AG04450 (cell line): ENCODE data around the gene PLAGL2. TPM values are rescaled to one million over a fixed set of nuclear protein-coding genes. Genes with fewer than 3 reads are reported as not detected.

Experiments
- CTCF ChIA-PET: fragments of 300-600, 350-600 bp; formaldehyde crosslinking; extraction: SDS; loops from one replicate; lab custom pipeline; 2022; ENCODE audit warnings: antibody characterized with exemption, inconsistent platforms; lab: Charles Lee
- POLR2A ChIA-PET: fragments of 350-600 bp; formaldehyde crosslinking; extraction: SDS; loops from one replicate; lab custom pipeline; 2021; ENCODE audit warnings: antibody characterized with exemption, inconsistent platforms; lab: Yijun Ruan, JAX
- DNase-seq: peaks from one replicate; pipeline ENCODE4 v3.0.0-alpha.2; 2011; ENCODE audit warnings: low read depth, low spot score
- H3K27ac ChIP-seq: one replicate; pipeline ENCODE4 v1.5.1; 2012; ENCODE audit warnings: low read depth, low read length, control low read depth
- H3K27me3 ChIP-seq: one replicate; pipeline ENCODE4 v1.6.0; 2012; ENCODE audit warnings: low read length; ENCODE audit not compliant: control insufficient read depth, insufficient read depth
- H3K4me3 ChIP-seq: 2 replicates; pipeline ENCODE4 v1.5.1; 2011; ENCODE audit warnings: mild to moderate bottlenecking, low read depth, low read length, control low read depth
- H3K9me3 ChIP-seq: 2 replicates; pipeline ENCODE4 v1.5.1; 2012; ENCODE audit warnings: low read length; ENCODE audit not compliant: control insufficient read depth, insufficient read depth
- polyA minus RNA-seq: library from RNA; depleted of rRNA, polyadenylated mRNA; stranded (reverse); fragments of >200 nt; gene quantifications from 2 replicates; pipeline ENCODE4 v1.2.3, GENCODE V29; 2011; rRNA and poly(A)+ RNA removed
- polyA plus RNA-seq: library from polyadenylated mRNA; depleted of rRNA; stranded (reverse); fragments of >200 nt; gene quantifications from 2 replicates; pipeline ENCODE4 v1.2.3, GENCODE V29; 2011; rRNA removed
- TF ChIP-seq, protein P1 (sequence below): IDR thresholded peaks from 2 replicates; pipeline ENCODE4 v1.5.1; 2011; ENCODE audit warnings: low read depth, low read length, control low read depth, inconsistent platforms

Gene PLAGL2, protein sequence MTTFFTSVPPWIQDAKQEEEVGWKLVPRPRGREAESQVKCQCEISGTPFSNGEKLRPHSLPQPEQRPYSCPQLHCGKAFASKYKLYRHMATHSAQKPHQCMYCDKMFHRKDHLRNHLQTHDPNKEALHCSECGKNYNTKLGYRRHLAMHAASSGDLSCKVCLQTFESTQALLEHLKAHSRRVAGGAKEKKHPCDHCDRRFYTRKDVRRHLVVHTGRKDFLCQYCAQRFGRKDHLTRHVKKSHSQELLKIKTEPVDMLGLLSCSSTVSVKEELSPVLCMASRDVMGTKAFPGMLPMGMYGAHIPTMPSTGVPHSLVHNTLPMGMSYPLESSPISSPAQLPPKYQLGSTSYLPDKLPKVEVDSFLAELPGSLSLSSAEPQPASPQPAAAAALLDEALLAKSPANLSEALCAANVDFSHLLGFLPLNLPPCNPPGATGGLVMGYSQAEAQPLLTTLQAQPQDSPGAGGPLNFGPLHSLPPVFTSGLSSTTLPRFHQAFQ
- polyA plus RNA-seq (5.9 and 8.9 TPM in 2 replicates), polyA minus RNA-seq (10.1 and 12.8 TPM in 2 replicates)

DNA sequence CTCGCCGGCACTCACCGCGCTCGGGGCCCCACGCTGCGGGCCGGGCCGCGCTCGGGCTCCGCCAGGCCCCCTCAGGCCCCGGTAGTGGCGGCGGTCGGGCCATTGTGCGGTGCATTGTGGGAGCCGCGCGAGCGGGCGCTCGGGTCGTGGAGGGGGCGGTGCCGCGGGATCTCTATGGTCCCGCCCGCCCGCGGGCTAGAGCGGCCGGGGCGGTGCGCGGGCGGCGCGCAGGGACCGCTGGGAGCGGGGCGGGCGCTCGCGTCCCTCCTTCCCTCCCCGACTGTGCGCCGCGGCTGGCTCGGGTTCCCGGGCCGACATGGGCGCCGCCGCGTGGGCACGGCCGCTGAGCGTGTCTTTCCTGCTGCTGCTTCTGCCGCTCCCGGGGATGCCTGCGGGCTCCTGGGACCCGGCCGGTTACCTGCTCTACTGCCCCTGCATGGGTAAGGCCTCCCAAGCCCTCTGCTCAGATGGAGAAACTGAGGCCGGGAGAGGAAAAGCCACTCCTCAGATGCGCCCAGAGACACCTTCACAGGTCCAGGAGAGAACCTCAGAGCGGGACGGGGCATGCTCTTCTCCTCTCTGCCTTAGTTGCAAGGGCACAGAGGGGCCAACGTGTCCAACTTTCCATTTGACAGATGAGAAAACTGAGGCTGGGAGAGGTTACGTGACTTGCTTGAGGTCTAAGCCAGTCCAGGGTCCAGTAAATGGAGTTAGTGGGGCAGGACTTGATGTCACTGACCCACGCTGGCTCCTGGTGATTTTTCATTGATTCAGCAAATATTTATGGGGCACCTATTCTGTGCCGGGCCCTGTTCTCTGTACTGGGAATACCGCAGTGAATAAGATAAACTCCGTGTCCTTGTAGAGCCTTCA lies at the start of gene PLAGL2, which contains the start of gene POFUT1:
PLAGL2 (minus strand) TSS at position 118 of the 873 bp plus-strand sequence. CDS start 5,565 bp downstream, outside the sequence.
POFUT1 (plus strand) TSS at position 255 of the 873 bp plus-strand sequence; CDS start at position 317, 62 bp downstream.
- Histone ChIP-seq H3K4me3 (peak within 1 kb of the TSS; percentile 100), H3K27ac (peak within 1 kb of the TSS; percentile 39), H3K27me3 (no peaks in the 10 kb centered on the region), H3K9me3 (no peaks in the 10 kb centered on the region)
- CTCF ChIA-PET, result interaction anchor here (0.6 kb wide), 1 partner anchor 167 kb away, joined by 3 read pairs; no protein-coding TSS in a partner anchor
- POLR2A ChIA-PET, result no interaction called here
- TF ChIP-seq, protein P1, sequence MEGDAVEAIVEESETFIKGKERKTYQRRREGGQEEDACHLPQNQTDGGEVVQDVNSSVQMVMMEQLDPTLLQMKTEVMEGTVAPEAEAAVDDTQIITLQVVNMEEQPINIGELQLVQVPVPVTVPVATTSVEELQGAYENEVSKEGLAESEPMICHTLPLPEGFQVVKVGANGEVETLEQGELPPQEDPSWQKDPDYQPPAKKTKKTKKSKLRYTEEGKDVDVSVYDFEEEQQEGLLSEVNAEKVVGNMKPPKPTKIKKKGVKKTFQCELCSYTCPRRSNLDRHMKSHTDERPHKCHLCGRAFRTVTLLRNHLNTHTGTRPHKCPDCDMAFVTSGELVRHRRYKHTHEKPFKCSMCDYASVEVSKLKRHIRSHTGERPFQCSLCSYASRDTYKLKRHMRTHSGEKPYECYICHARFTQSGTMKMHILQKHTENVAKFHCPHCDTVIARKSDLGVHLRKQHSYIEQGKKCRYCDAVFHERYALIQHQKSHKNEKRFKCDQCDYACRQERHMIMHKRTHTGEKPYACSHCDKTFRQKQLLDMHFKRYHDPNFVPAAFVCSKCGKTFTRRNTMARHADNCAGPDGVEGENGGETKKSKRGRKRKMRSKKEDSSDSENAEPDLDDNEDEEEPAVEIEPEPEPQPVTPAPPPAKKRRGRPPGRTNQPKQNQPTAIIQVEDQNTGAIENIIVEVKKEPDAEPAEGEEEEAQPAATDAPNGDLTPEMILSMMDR, result no peak
- DNase-seq, result peak; percentile 42

DNA sequence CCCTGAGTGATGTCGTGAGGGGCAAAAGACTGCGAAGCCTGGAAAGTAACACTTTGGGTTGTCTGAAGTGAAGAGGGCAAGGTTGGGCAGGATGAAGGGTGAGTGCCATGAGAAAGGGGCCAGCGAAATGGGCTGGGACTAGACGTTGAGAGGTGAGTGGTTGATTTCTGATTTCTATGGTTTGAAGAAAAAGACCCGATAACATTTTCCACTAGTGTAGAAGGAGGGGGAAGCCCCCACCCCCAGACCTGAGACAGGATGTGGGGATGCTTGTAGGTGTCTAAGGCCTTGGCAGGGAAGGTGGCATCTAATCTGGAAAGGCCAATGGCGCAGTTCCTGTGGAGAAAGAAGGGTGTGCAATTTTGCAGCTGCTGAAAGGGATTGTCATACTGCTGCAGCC lies 44.6 kb upstream of the PLAGL2 start:
- no peak for DNase-seq
- Histone ChIP-seq H3K27ac (no peak overlapping the region), H3K4me3 (no peak overlapping the region), H3K9me3 (no peaks in the 10 kb centered on the region), H3K27me3 (no peaks in the 10 kb centered on the region)
- CTCF ChIA-PET, result no interaction called here
- POLR2A ChIA-PET, result no interaction called here
- TF ChIP-seq, protein P1, result no peak

DNA sequence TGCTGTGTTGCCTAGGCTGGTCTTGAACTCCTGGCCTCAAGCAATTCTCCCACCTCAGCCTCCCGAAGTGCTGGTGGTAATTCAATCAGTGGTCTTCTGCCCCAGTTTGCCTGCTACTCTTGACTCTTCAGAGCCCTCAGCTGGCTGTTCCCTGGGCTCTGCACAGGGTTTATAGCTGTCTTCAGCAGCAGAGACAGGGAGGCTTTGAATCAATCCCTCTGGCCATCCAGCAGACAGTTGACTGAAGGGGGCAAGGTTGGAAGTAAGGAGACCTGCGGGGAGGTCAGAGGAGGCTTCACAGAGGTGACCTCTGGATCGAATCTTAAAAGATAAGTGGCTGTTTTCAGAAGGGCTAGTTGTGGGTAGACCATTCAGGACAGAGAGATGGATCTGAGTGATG lies 43.9 kb upstream of the PLAGL2 start:
- H3K27ac ChIP-seq, result no peak overlapping the region
- H3K9me3 ChIP-seq, result no peaks in the 10 kb centered on the region
- no peaks in the 10 kb centered on the region for H3K27me3 ChIP-seq
- ChIA-PET POLR2A (no interaction called here), CTCF (no interaction called here)
- TF ChIP-seq, protein P1, result no peak
- DNase-seq, result no peak
- no peak overlapping the region for H3K4me3 ChIP-seq

DNA sequence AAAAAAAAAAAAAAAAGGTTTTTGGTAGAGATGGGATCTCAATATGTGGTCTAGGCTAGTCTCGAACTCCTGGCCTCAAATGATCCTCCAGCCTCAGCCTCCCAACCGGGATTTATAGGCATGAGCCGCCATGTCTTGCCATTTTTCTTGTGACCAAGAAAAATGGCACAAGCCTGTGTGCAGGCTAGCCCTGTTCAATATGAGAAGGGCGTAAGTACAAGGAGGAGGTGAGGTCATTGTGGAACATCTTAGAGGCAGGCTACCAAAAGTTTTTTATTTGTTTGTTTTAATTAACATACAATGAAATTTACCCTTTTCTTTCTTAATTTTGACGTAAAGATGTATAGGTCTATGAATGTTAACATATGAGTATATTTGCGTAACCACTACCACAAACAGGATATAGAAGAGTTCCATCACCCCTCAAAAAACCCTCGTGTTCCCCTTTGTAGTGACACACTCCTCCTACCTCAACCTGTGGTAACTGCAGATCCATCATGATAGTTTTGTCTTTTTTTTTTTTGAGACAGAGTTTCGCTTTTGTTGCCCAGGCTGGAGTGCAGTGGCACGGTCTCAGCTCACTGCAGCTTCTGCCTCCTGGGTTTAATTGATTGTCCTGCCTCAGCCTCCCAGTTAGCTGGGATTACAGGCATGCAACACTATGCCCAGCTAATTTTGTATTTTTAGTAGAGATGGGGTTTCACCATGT lies 41.6 kb upstream of the PLAGL2 start:
- ChIA-PET POLR2A (no interaction called here), CTCF (no interaction called here)
- Histone ChIP-seq H3K27ac (no peak overlapping the region), H3K9me3 (no peaks in the 10 kb centered on the region), H3K4me3 (no peak overlapping the region), H3K27me3 (no peaks in the 10 kb centered on the region)
- TF ChIP-seq, protein P1, result no peak
- no peak for DNase-seq
